GM20431 (cell line): ENCODE data around the gene TTLL11.

Experiments
- in situ Hi-C: fragments of 300-500 bp; cut with MseI, MboI; formaldehyde crosslinking; loops from one replicate; pipeline ENCODE4 v1.15.0; 2020; ENCODE audit warnings: low sequenced_read_pairs; ENCODE audit not compliant: unreplicated experiment

Gene TTLL11

DNA sequence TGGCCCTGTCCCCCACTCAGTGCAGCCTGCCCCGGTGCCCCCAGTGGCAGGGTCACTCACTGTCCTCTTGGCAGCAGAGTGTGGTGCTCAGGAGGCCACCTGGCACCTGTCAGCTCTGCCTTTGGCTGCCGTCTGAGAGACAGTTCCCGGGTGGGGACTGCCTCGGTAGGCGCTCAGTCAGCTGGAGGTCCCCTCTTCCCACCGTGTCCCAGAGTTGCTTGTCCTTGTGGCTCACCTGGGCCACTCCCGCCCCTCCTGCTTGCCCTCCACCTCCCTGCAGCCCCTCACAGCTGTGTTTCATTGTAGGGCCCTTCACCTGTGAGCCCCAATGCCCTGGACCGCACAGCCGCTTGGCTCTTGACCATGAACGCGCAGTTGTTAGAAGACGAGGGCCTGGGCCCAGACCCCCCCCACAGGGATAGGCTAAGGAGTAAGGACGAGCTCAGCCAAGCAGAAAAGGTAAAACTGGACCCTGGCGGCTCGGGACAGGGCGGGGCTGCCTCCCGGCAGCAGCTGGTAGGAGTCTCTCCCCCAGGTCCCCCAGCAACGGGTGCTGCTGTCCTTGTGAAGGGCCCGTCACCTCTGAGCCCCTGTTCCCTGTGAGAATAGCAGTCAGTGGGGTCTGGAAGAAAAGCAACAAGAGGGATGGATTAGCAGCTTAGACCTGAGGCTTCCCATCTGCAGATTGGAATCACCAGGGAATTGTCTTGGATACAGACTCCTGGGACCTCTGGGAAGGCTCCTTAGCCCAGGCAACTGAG is 319.0 kb downstream of the TTLL11 start:
- in situ Hi-C loops: no loop called here

DNA sequence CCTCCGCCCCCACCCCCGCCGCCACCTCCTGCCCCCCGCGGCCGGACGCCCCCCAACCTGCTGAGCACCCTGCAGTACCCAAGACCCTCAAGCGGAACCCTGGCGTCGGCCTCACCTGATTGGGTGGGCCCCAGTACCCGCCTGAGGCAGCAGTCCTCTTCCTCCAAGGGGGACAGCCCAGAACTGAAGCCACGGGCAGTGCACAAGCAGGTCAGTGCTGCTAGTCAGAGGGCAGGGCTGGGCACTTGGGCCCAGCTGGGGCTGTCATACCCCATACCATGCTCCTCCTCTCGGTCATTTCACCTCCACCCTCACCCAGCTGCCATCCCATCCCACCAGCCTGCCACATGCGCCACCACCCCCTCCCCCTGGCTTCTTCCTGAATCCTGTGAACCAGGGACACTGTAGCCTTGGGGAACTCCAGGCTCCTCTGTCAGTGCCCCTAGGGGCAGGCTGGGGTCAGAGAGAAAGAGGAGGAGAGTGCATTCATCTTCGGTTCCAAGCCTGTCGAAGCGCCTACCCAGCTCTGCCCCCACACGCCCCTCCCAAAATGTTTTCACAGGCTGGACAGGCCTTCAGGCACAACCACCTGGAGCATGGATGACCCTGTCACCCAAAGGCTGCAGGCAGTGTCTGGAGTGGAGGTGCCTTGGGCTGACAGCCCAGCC is 319.7 kb downstream of the TTLL11 start:
- in situ Hi-C loops: no loop called here

DNA sequence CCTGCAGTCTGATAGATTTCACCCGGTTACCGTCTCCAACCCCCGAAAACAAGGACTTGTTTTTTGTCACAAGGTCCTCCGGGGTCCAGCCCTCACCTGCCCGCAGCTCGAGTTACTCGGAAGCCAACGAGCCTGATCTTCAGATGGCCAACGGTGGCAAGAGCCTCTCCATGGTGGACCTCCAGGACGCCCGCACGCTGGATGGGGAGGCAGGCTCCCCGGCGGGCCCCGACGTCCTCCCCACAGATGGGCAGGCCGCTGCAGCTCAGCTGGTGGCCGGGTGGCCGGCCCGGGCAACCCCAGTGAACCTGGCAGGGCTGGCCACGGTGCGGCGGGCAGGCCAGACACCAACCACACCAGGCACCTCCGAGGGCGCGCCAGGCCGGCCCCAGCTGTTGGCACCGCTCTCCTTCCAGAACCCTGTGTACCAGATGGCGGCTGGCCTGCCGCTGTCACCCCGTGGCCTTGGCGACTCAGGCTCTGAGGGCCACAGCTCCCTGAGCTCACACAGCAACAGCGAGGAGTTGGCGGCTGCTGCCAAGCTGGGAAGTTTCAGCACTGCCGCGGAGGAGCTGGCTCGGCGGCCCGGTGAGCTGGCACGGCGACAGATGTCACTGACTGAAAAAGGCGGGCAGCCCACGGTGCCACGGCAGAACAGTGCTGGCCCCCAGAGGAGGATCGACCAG is 320.4 kb downstream of the TTLL11 start:
- in situ Hi-C loops: no loop called here
